Tibial nerve (tissue), 4 donors: ENCODE results near the gene ABI2.

Experiments used
- CTCF ChIP-seq, 5 experiments: fragments of 200-600 bp in 3 of 5; fragments of 450-650 bp in 2 of 5; sonication (generic) in 3 of 5; IDR thresholded peaks; one replicate each; pipeline ENCODE4 v1.5.1; 2016 to 2019; ENCODE audit warnings: antibody characterized with exemption in 5 of 5, mild to moderate bottlenecking in 3 of 5, moderate library complexity in 2 of 5
- EP300 ChIP-seq, 2 donors: sonication (generic); formaldehyde crosslinking; IDR thresholded peaks; one replicate each; pipeline ENCODE4 v1.6.1; 2017; ENCODE audit warnings: antibody characterized with exemption in 2 of 2, mild to moderate bottlenecking in 1 of 2
- POLR2A ChIP-seq, 2 donors: fragments of 450-650 bp; IDR thresholded peaks; one replicate each; pipeline ENCODE4 v1.6.1; 2017; ENCODE audit warnings: antibody characterized with exemption in 2 of 2, mild to moderate bottlenecking in 2 of 2, moderate library complexity in 2 of 2

GRCh38 chr2:203450561-203450960 is 122.4 kb downstream of the ABI2 start:
- TF ChIP-seq CTCF (IDR thresholded peaks at IDR 0.05) (no peak), EP300 (IDR thresholded peaks at IDR 0.05) (no peak), POLR2A (IDR thresholded peaks at IDR 0.05) (no peak)
